OCI-LY7 (cell line): ENCODE measurements around the gene SNF8.

Source experiments
- EZH2phosphoT487 ChIP-seq: fragments of 200-600 bp; sonication (generic); IDR thresholded peaks from 2 replicates; pipeline ENCODE4 v1.6.1; 2018; ENCODE audit warnings: low read depth, borderline replicate concordance, mild to moderate bottlenecking, mixed run types, antibody characterized with exemption, low read length, moderate library complexity, mixed read lengths
- TF ChIP-seq, protein P1 (sequence below): fragments of 200-600 bp; sonication (generic); conservative IDR thresholded peaks from 2 replicates; pipeline ENCODE4 v1.5.1; 2014; ENCODE audit warnings: mild to moderate bottlenecking, antibody characterized with exemption, low read length, moderate library complexity, mixed read lengths

DNA sequence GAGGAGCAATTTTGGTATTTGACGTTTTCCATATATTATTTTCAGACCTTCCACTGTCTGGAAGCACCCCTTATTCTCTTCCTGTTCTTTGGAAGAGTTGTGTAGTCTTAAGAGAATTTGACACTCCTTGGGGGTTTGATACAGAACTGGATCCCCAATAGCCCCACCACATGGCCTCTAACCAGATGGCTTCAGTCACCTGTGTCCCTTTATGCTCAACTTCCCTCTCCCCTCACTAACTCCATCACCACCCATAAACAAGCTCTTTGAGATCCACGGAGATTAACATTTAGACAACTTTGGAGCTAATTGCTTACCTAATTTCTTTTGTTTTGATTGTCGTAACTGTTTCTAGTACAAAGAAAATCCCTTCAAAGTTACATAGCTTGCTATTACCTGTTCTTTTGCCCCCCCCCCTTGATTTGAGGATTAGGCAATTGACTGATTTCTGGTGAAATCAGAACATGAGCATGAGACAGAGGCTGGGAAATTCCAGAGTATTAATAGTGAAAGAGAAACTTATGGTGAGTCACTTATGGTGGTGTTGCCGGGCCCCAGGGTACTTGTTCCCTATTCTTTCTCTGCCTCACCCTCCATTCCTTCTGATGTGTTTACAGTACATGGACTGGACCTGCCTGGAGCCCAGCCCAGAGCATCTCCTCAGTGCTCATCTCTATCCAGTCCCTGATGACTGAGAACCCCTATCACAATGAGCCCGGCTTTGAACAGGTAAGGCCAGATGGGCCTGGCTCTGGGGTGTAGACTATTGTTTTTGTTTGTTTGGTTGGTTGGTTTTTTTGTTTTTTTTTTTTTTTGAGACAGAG lies 29.0 kb downstream of the SNF8 start:
- TF ChIP-seq, protein P1, sequence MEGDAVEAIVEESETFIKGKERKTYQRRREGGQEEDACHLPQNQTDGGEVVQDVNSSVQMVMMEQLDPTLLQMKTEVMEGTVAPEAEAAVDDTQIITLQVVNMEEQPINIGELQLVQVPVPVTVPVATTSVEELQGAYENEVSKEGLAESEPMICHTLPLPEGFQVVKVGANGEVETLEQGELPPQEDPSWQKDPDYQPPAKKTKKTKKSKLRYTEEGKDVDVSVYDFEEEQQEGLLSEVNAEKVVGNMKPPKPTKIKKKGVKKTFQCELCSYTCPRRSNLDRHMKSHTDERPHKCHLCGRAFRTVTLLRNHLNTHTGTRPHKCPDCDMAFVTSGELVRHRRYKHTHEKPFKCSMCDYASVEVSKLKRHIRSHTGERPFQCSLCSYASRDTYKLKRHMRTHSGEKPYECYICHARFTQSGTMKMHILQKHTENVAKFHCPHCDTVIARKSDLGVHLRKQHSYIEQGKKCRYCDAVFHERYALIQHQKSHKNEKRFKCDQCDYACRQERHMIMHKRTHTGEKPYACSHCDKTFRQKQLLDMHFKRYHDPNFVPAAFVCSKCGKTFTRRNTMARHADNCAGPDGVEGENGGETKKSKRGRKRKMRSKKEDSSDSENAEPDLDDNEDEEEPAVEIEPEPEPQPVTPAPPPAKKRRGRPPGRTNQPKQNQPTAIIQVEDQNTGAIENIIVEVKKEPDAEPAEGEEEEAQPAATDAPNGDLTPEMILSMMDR, result no peak
- TF ChIP-seq EZH2phosphoT487, result no peak
